NCI-H1092 (cell line): ENCODE measurements around the gene ZNF519.
"Not testable (repeated sequence)": the region's sequence is repeated elsewhere in the genome, so short reads cannot be mapped to it uniquely, and the experiment has no call there.

Source experiments
- DNase-seq: peaks from one replicate; lab custom pipeline; 2025; lab: John Stamatoyannopoulos, UW

Gene ZNF519

GRCh38 chr18:14132271-14132700, at the start of gene ZNF519:
TSS of gene ZNF519 (minus strand) at chr18:14132435. CDS start at chr18:14132277, 158 bp downstream.
- peak; percentile 88 for DNase-seq

- no peak for DNase-seq
Measured at GRCh38 chr18:14179306-14179705, 47.1 kb upstream of the ZNF519 start.

- peak; percentile 12 for DNase-seq
Measured at GRCh38 chr18:14178321-14179196, 46.3 kb upstream of the ZNF519 start.

- DNase-seq, result not testable (repeated sequence)
Measured at GRCh38 chr18:14177540-14178320, 45.5 kb upstream of the ZNF519 start.

- not testable (repeated sequence) for DNase-seq
Measured at GRCh38 chr18:14175404-14175803, 43.2 kb upstream of the ZNF519 start.

GRCh38 chr18:14174706-14175085, 42.5 kb upstream of the ZNF519 start:
- DNase-seq, result no peak

- not testable (repeated sequence) for DNase-seq
Measured at GRCh38 chr18:14174002-14174705, 41.9 kb upstream of the ZNF519 start.

- not testable (repeated sequence) for DNase-seq
Measured at GRCh38 chr18:14173116-14173951, 41.1 kb upstream of the ZNF519 start.

GRCh38 chr18:14172142-14173115, 40.2 kb upstream of the ZNF519 start:
- DNase-seq, result not testable (repeated sequence)

- not testable (repeated sequence) for DNase-seq
Measured at GRCh38 chr18:14171301-14172141, 39.3 kb upstream of the ZNF519 start.

GRCh38 chr18:14170367-14171036, 38.3 kb upstream of the ZNF519 start:
- not testable (repeated sequence) for DNase-seq

GRCh38 chr18:14162915-14163314, 30.7 kb upstream of the ZNF519 start:
- not testable (repeated sequence) for DNase-seq

GRCh38 chr18:14151564-14152113, 19.4 kb upstream of the ZNF519 start:
- DNase-seq, result not testable (repeated sequence)

GRCh38 chr18:14150766-14151165, 18.5 kb upstream of the ZNF519 start:
- not testable (repeated sequence) for DNase-seq

GRCh38 chr18:14149916-14150420, 17.7 kb upstream of the ZNF519 start:
- not testable (repeated sequence) for DNase-seq

- DNase-seq, result not testable (repeated sequence)
Measured at GRCh38 chr18:14149121-14149850, 17.1 kb upstream of the ZNF519 start.
